DMS114 treated with DMSO at 0.1 percent for 48 hours (cell line): ENCODE measurements around the gene TMSB4X.
"Not testable (repeated sequence)": the region's sequence is repeated elsewhere in the genome, so short reads cannot be mapped to it uniquely, and the experiment has no call there.

ENCODE experiments used
- DNase-seq: peaks from one replicate; lab custom pipeline; 2025; ENCODE audit not compliant: unreplicated experiment; lab: John Stamatoyannopoulos, UW

TMSB4X gene

GRCh38 chrX:12994321-12994720 is 19.4 kb downstream of the TMSB4X start:
- DNase-seq = no peak

DNA sequence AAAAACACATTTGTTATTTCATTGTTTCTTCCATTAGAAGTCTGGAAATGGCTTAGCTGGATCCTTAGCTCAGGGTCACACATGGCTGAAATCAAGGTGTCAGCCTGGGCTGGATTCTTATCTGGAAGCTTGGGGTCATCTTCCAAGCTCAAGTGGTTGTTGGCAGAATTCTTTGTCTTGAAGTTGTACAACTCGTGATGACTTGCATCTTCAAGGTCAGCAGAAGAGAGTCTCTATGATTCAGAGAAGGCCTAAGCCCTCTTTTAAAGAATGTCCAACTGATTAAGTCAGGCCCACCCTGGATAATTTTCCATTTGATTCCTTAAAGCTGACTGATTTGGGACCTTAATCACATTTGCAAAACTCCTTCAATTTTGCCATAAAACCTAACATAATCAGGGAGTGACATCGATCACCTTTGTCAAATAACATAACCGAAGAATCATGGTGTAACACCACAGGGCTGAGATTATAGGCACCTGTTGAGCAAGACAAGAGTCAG is 22.1 kb downstream of the TMSB4X start:
- DNase-seq = no peak

GRCh38 chrX:12997906-12998687 is 23.2 kb downstream of the TMSB4X start:
- no peak for DNase-seq

DNA sequence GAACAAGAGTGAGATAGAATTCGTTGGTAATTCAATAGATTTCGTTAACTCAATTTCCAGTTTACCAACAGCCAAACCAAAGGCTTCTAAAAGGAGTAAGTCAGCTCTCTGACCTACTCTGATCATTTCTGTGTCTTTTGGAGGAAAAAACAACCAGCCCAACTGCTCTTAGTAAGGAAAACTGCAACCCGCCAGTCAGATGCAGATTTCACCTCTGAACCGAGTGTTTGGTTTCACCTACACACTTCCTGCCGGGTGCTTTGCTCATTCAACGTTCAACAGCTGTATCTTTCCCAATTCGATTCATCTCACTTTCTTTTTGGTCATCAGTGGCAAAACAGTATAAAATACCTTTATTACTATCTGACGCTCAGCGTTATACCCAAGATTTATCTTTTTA is 24.5 kb downstream of the TMSB4X start:
- DNase-seq = no peak

- no peak for DNase-seq
Measured at GRCh38 chrX:13000301-13000811, 25.4 kb downstream of the TMSB4X start.

- no peak for DNase-seq
Measured at GRCh38 chrX:13001097-13001496, 26.2 kb downstream of the TMSB4X start.

- DNase-seq = no peak
Measured at GRCh38 chrX:13001961-13002671, 27.2 kb downstream of the TMSB4X start.

DNA sequence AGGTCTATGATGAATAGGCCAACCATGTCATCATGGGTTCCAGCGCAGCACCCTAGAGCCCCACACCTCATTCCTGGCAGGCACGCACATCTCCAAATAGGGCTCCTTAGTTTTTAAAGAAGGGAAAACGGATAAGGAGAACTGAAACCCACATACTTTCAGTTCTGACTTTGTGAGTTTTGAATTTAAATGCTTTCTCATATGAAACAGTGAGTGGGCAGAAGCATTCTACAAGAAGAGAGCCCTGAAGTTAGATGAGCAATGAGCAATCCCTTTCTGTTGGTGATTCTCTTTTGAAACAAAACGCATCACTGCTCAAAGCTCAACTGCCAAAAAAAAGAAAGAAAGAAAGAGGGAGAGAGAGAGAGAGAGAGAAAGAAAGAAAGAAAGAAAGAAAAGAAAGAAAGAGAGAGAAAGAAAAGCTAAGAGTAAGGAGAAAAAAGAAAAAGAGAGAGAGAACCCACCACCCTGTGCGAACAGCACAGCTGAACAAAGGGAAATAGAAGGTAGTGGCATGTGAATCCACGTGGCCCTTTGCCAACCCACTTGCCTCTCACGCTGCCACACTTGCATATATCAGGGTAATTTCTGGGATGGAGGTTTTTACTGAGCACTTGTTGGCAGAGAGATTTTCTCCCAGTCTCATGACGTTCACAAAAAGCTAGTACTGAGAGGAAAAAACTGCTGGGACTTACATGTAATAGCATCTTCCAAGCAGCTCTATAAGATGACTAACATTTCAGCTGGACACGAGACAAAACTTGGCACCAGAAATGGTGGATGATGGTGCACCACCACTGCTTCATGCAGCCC is 31.0 kb downstream of the TMSB4X start:
- no peak for DNase-seq

- DNase-seq = no peak
Measured at GRCh38 chrX:13007519-13008188, 32.7 kb downstream of the TMSB4X start.

DNA sequence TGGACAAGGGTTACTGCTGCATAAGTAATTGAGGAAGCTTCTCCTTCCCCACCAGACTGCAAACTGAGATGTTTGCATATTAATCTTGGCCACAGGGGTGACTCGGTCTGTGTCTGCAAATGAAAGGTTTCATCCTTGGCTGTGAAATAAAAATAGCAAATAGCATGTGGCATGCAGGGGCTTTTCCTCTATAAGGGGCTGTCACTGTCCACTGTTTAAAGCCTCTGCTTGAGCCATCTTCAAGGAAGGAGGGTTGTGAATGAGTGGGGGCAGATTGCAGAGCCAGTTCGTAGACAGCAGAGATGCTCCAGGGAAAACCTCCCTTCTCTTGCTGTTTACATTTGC is 33.3 kb downstream of the TMSB4X start:
- DNase-seq = no peak

DNA sequence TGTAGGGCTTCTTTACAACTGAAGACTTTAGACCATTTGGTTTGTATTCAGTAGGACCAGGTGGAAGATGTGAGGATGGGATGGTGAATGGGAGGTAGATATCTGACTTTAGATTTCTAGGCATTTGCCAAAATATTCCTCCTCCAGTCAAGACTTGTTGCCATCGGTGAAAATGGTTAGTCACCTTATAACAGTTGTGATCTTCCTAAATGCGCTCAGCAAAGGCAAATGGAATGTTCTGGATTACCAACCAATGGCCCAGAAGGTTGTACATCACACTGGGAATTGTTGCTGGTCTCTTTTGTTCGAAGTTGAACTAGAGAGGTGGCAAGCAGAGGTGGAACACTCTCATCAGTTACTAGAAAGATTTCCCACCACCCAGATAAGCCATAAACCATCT is 33.9 kb downstream of the TMSB4X start:
- DNase-seq = no peak

DNA sequence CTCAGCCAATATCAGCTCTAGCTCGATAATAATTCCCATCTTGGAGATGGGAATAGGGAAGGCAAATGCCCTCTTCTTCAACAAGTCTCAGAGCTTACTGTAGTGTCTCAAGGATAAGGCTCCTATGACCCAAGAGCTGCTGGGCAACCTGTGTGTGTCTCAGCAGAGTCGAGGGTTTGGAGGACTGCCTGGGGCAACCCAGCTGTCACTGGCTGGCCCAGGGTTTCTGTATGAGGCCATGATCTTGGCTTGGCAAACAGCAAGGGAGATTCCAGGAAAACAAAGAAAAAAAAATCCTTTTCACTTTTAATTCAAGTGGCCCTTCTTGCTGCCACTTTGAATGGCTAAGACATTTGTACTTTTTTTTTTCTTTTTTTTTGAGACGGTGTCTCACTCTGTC is 34.4 kb downstream of the TMSB4X start:
- DNase-seq = no peak

DNA sequence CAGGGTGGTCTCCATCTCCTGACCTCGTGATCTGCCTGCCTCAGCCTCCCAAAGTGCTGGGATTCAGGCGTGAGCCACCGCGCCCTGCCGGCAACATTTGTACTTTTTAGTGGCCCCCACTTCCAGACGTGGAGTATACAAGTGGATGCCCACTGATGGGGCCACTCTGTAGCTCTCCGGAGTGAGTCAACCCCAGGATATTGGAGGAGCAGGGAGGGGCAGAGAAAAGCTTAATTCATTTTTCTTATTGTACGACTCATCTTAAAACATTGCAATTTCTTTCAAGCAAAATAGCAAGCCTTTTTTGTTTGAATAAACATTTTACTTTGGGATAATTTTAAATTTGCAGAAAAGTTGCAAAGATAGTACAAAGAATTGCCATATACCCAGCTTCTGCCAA is 34.9 kb downstream of the TMSB4X start:
- DNase-seq = no peak

GRCh38 chrX:13010546-13010945 is 35.6 kb downstream of the TMSB4X start:
- DNase-seq = no peak

DNA sequence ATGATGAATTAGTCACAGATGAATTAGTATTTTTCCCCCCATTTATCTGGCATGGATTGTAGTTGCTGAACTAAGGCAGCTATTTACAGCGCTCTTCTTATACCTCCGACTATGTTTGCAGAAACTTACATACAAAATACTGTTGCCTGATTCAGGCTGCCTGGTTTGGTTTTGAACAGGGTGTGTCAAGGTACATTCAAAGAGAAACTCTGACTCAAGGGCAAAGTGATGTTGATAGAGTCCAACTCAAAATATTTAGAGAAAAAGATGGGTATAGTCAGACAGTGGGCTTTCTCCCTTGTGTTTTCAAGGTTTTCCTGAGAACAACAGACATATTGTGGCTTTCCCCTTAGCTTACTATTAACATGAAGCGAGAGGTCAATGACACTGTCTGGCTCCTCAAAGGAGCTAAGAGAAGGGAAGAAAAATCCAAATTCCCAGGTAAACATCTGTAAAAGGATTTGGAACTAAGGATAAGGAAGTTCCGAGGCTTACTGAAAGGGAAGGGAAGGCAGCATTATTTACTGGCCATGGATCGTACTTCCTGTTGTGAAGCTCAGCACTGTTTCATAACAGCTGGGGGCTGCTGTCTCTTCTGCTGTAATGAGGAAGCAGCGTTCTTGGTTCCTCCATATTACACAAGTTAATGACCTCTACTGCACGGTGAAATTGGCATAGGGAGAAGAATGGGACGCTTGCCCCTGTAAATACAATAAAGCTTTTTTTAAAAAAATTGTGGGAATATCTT is 38.6 kb downstream of the TMSB4X start:
- no peak for DNase-seq

DNA sequence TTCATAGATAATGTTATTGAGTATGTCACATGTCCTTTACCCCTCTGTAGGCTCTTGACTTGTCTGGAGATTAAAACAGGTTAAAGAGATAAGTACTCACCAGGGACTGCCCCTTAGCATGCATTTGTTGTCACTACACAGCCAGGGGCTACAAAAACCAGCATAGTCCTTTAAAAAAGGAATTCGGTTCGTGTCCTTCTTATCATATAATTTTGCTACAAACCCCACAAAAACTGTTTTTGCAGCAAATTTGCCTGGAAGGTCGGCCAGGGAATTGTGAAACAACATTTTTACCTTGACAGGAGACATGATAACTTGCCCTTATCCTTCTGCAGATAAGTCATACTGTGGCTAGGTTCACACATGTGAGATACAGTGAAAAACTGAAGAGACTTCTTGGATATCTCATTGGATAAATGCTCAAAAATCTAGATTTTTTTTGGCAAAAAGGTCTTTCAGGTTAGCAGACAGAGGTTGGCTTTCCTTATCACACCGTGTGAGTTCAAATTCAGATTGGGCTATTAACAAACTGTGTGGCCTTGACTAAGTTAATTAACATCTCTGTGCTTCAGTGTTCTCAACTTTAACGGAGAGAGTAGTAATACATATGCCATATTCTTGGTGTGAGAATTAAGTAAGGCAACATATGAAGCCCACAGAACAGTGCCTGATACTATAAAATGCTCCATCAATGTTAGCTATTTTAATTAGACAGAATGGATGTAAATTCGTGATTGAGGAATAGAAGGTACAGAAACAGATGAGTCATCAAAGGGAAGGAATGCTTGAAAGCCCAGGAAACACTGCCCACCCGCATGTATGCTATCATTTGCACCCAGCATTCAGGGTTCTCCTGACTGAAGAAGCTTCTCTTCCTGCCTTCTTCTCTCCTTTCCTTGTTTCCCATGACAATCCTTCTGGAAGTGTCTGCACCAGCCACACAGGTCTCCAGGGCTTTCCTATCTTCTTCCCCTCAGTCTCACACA is 39.5 kb downstream of the TMSB4X start:
- DNase-seq = no peak

GRCh38 chrX:13015536-13016236 is 40.8 kb downstream of the TMSB4X start:
- DNase-seq = no peak

DNA sequence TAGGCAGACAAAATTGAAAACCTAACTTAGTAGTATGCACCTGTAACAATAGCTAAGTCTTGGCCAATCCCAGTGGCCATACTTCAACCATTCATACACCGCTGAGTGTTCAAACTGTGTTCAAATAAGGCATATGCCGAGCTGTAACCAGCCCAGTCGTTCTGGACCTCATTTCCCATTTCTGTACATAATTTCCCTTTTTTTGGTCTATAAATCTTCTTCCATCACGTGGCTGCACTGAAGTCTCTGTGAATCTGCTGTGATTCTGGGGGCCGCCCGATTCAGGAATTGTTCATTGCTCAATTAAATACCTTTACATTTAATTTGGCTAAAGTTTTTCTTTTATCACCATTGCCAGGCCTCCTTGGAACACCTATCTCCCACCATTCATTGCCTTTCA is 41.8 kb downstream of the TMSB4X start:
- not testable (repeated sequence) for DNase-seq
